K562 (cell line): ENCODE measurements around the gene BCORL1. TPM values are rescaled to one million over a fixed set of nuclear protein-coding genes. Genes with fewer than 3 reads are reported as not detected.

Source experiments
- ATAC-seq: fragments of 200-7000 bp; cut with Tn5 transposase; 3 replicates; pipeline ENCODE4 v1.9.1; 2020; ENCODE audit warnings: moderate library complexity
- BruUV-seq: library from RNA; stranded (reverse); fragments of 400-500 nt; replicated peaks from 2 replicates; lab custom pipeline; 2021; lab: Mats Ljungman, UMichigan
- CTCF ChIA-PET: fragments of 300-600 bp; formaldehyde crosslinking; extraction: SDS; loops from one replicate; lab custom pipeline; 2021; ENCODE audit warnings: low intra/inter-chr PET ratio; lab: Yijun Ruan, JAX
- POLR2A ChIA-PET: fragments of 300-600, 350-650 bp; sonication (Branson Sonifier 250); formaldehyde crosslinking; extraction: SDS; loops from one replicate; lab custom pipeline; 2021; ENCODE audit warnings: antibody characterized with exemption, inconsistent platforms; lab: Yijun Ruan, JAX
- DNase-seq, 4 experiments: peaks; one replicate each; pipeline versions ENCODE4 v3.0.0 to v3.0.0-alpha.2; 2011 to 2018; ENCODE audit warnings: low spot score in 3 of 4, mixed read lengths in 3 of 4; ENCODE audit errors: extremely low read depth in 1 of 4
- FAIRE-seq: peaks from 2 replicates; lab custom pipeline; 2011; peaks lifted over from hg19 to GRCh38; lab: Jason Lieb, UNC
- H2AFZ ChIP-seq: 2 replicates; pipeline ENCODE4 v1.6.0; 2011; ENCODE audit warnings: low read depth, low read length, control low read depth, inconsistent platforms
- H3K27ac ChIP-seq: fragments of 200-600 bp; 3 replicates; pipeline ENCODE4 v1.8.0; 2011; ENCODE audit warnings: low read depth, mild to moderate bottlenecking, control low read depth, inconsistent platforms, low read length, moderate library complexity, mixed read lengths; ENCODE audit errors: extremely low read depth
- H3K27me3 ChIP-seq, 2 experiments: fragments of 300-600 bp in 1 of 2; 2 replicates in 1 of 2; 3 replicates in 1 of 2; pipeline versions ENCODE4 v1.6.0 to v1.8.0; 2011; ENCODE audit warnings: inconsistent platforms in 2 of 2, low read length in 2 of 2, mild to moderate bottlenecking in 1 of 2, mixed read lengths in 1 of 2, moderate library complexity in 1 of 2; ENCODE audit not compliant: control insufficient read depth in 2 of 2, insufficient read depth in 2 of 2
- H3K36me3 ChIP-seq: fragments of 300-600 bp; 3 replicates; pipeline ENCODE4 v1.8.0; 2011; ENCODE audit warnings: mild to moderate bottlenecking, low read length, inconsistent platforms; ENCODE audit not compliant: control insufficient read depth, insufficient read depth
- H3K4me1 ChIP-seq, 2 experiments: fragments of 200-600 bp in 1 of 2; replicated peaks in 1 of 2; 2 replicates in 1 of 2; 3 replicates in 1 of 2; pipeline versions ENCODE4 v1.5.1 to v1.8.0; 2011; ENCODE audit warnings: inconsistent platforms in 2 of 2, low read length in 2 of 2, mild to moderate bottlenecking in 1 of 2, mixed read lengths in 1 of 2, moderate library complexity in 1 of 2; ENCODE audit not compliant: control insufficient read depth in 2 of 2, insufficient read depth in 2 of 2
- H3K4me2 ChIP-seq: 2 replicates; pipeline ENCODE4 v1.6.1; 2011; ENCODE audit warnings: low read length, control low read depth, inconsistent platforms, mixed read lengths; ENCODE audit not compliant: insufficient read depth
- H3K4me3 ChIP-seq: fragments of 200-600 bp; sonication (generic), shearing (Covaris generic); 2 replicates; pipeline ENCODE4 v1.5.1; 2016; ENCODE audit warnings: control low read depth, inconsistent platforms
- H3K79me2 ChIP-seq: fragments of 200-600 bp; 3 replicates; pipeline ENCODE4 v1.8.0; 2011; ENCODE audit warnings: low read length, inconsistent platforms; ENCODE audit not compliant: control insufficient read depth, insufficient read depth
- H3K9ac ChIP-seq, 2 experiments: 2 replicates each; pipeline versions ENCODE4 v1.6.0 to v1.6.1; 2011; ENCODE audit warnings: low read depth in 2 of 2, low read length in 2 of 2, control low read depth in 1 of 2, inconsistent platforms in 1 of 2, mild to moderate bottlenecking in 1 of 2, mixed read lengths in 1 of 2; ENCODE audit not compliant: insufficient read depth in 1 of 2
- H3K9me1 ChIP-seq: one replicate; pipeline ENCODE4 v1.6.0; 2011; ENCODE audit warnings: inconsistent platforms, mild to moderate bottlenecking, low read length, moderate library complexity; ENCODE audit not compliant: control insufficient read depth, insufficient read depth
- H3K9me3 ChIP-seq: replicated peaks from 2 replicates; pipeline ENCODE4 v1.5.1; 2011; ENCODE audit warnings: low read depth, low read length, inconsistent platforms; ENCODE audit not compliant: control insufficient read depth, insufficient read depth
- H4K20me1 ChIP-seq: replicated peaks from 2 replicates; pipeline ENCODE4 v1.6.1; 2011; ENCODE audit warnings: low read length, inconsistent platforms, mixed read lengths; ENCODE audit not compliant: control insufficient read depth, insufficient read depth
- CBX3 ChIP-seq, 2 experiments: IDR thresholded peaks; 1 replicate in 1 of 2; 2 replicates in 1 of 2; pipeline ENCODE4 v1.6.1; 2012; ENCODE audit warnings: inconsistent platforms in 2 of 2, low read length in 2 of 2, borderline replicate concordance in 1 of 2, control low read depth in 1 of 2
- COPS2 ChIP-seq: fragments of 450-650 bp; conservative IDR thresholded peaks from 2 replicates; pipeline ENCODE4 v1.6.1; 2016; ENCODE audit warnings: mild to moderate bottlenecking, moderate library complexity
- EWSR1 ChIP-seq: fragments of 450-650 bp; IDR thresholded peaks from 2 replicates; pipeline ENCODE4 v1.6.1; 2018; ENCODE audit warnings: borderline replicate concordance, mild to moderate bottlenecking, low read depth, moderate library complexity; ENCODE audit not compliant: partially characterized antibody
- MAFG ChIP-seq: fragments of 450-650 bp; conservative IDR thresholded peaks from 2 replicates; pipeline ENCODE4 v1.6.1; 2016; ENCODE audit warnings: missing genetic modification characterization, missing compliant biosample characterization
- MBD2 ChIP-seq: sonication (generic); IDR thresholded peaks from 2 replicates; pipeline ENCODE4 v1.6.1; 2016; ENCODE audit warnings: low read depth, borderline replicate concordance
- NFE2 ChIP-seq: IDR thresholded peaks from 2 replicates; pipeline ENCODE4 v1.6.1; 2014; ENCODE audit warnings: antibody characterized with exemption, low read depth
- NFXL1 ChIP-seq: fragments of 450-650 bp; formaldehyde crosslinking; IDR thresholded peaks from 2 replicates; pipeline ENCODE4 v1.4.0; 2021; ENCODE audit warnings: mild to moderate bottlenecking
- PTRF ChIP-seq: fragments of 450-650 bp; IDR thresholded peaks from 2 replicates; pipeline ENCODE4 v1.6.1; 2016; ENCODE audit warnings: mild to moderate bottlenecking, missing genetic modification characterization, missing compliant biosample characterization
- RUNX1 ChIP-seq: sonication (generic); IDR thresholded peaks from 2 replicates; pipeline ENCODE4 v1.6.1; 2016; ENCODE audit warnings: antibody characterized with exemption, low read depth
- SRSF7 ChIP-seq: fragments of 200-400 bp; formaldehyde crosslinking; optimal IDR thresholded peaks from 2 replicates; pipeline ENCODE3; 2017; ENCODE audit warnings: mild to moderate bottlenecking, low read depth, low read length
- TFAM ChIP-seq: fragments of 250-450 bp; sonication (Bioruptor Pico); conservative IDR thresholded peaks from 2 replicates; pipeline ENCODE4 v1.5.0; 2021; ENCODE audit warnings: mild to moderate bottlenecking, moderate library complexity
- XRCC3 ChIP-seq: fragments of 450-650 bp; IDR thresholded peaks from 2 replicates; pipeline ENCODE4 v1.6.1; 2017; ENCODE audit warnings: mild to moderate bottlenecking, moderate library complexity
- ZBTB7A ChIP-seq: IDR thresholded peaks from 2 replicates; pipeline ENCODE4 v1.6.1; 2011; ENCODE audit warnings: low read depth, mild to moderate bottlenecking, low read length, moderate library complexity, borderline replicate concordance; ENCODE audit not compliant: control insufficient read depth
- ZNF12 ChIP-seq: sonication (generic); formaldehyde crosslinking; IDR thresholded peaks from 2 replicates; pipeline ENCODE4 v1.4.0; 2020; ENCODE audit warnings: mild to moderate bottlenecking, missing genetic modification reagents
- ZNF586 ChIP-seq: fragments of 450-650 bp; formaldehyde crosslinking; conservative IDR thresholded peaks from 2 replicates; pipeline ENCODE4 v1.4.0; 2020; ENCODE audit warnings: mild to moderate bottlenecking, moderate library complexity
- ZNF609 ChIP-seq: sonication (generic); formaldehyde crosslinking; IDR thresholded peaks from 2 replicates; pipeline ENCODE4 v1.8.1; 2023; ENCODE audit warnings: missing genetic modification reagents, mild to moderate bottlenecking, borderline replicate concordance
- ZZZ3 ChIP-seq: fragments of 450-650 bp; IDR thresholded peaks from 2 replicates; pipeline ENCODE4 v1.6.1; 2016; ENCODE audit warnings: antibody characterized with exemption, mild to moderate bottlenecking, moderate library complexity
- WGBS: fragments of 100-300 bp; shearing (Covaris generic); methylation state at CpG from one replicate; pipeline ENCODE4 v1.1.6; 2016; ENCODE audit warnings: low coverage, mixed read lengths; ENCODE audit not compliant: insufficient coverage; ENCODE audit errors: missing lambda C conversion rate; 5-methylcytosine and 5-hydroxymethylcytosine counted together
- in situ Hi-C: fragments of 300-500 bp; cut with MboI; formaldehyde crosslinking; loops from 4 replicates; pipeline ENCODE4 v1.15.0; 2018; ENCODE audit warnings: inconsistent platforms, mixed read lengths
- intact Hi-C: fragments of 100-400 bp; cut with micrococcal nuclease; formaldehyde crosslinking; loops from 2 replicates; pipeline ENCODE4 v1.14.2; 2022
- polyA plus RNA-seq, 8 experiments: library from polyadenylated mRNA; depleted of rRNA in 4 of 8; stranded (reverse) in 5 of 8; unstranded in 3 of 8; fragments of >200 nt; fragmentation: Nextera tagmentation in 2 of 8; fragmentation: Illumina TruSeq in 1 of 8; extraction: Ambion mirVana in 2 of 8; extraction: Trizol in 1 of 8; gene quantifications; 2 replicates each; pipeline versions ENCODE4 v1.2.1 to v1.2.3, GENCODE V29; 2011 to 2014; ENCODE audit warnings: inconsistent platforms in 1 of 8, missing spikeins in 1 of 8
- total RNA-seq, 7 experiments: library from RNA; depleted of rRNA in 6 of 7; stranded (reverse); fragments of >200 nt in 6 of 7; fragmentation: Illumina TruSeq in 2 of 7; extraction: Trizol in 2 of 7; gene quantifications; 2 replicates each; pipeline versions ENCODE4 v1.2.1 to v1.2.3, GENCODE V29; 2011 to 2021; ENCODE audit warnings: low replicate concordance in 1 of 7

The BCORL1 gene
- total and polyA plus RNA-seq, 9 of the 15 experiments (the other 6 are each of a cell fraction or from before 2014, with no cell fraction given), result 0.48 to 29.6 (median 2.1) TPM

- ATAC-seq (peak; percentile 78), DNase-seq (peak in 2 of 4 experiments; percentile 21 to 30), FAIRE-seq (peak; percentile 40)
- intact Hi-C loops, result no loop called here
- BruUV-seq, result no TSS peak
- H3K27me3 ChIP-seq, result no peaks in the 10 kb centered on the region
- peaks cover 4 to 8% of the 10 kb centered on the region in 2 experiments; a peak in 4 of 5 replicates for H3K4me1 ChIP-seq
- peak overlapping the region; percentile 17 to 48; a peak in 3 of 4 replicates for H3K9ac ChIP-seq
- peak overlapping the region; percentile 53 for H3K27ac ChIP-seq
- CTCF ChIA-PET, result no interaction called here
- no peak overlapping the region for H3K4me3 ChIP-seq
- in situ Hi-C loops, result no loop called here
- H3K9me1 ChIP-seq, result no peaks in the 10 kb centered on the region
- POLR2A ChIA-PET, result interaction anchor here (0.8 to 1.5 kb wide), 3 partner anchors 10 to 70 kb away, joined by 3 to 5 read pairs (median 4); no protein-coding TSS in a partner anchor
- H3K9me3 ChIP-seq, result no peaks in the 10 kb centered on the region
- H2AFZ ChIP-seq, result 0 out of 2 replicates have a peak overlapping the region, but pooled peaks have one; percentile 37
- peaks cover 31% of the 10 kb centered on the region for H3K79me2 ChIP-seq
- H3K4me2 ChIP-seq, result 0 out of 2 replicates have a peak overlapping the region, but pooled peaks have one; percentile 21
- no peaks in the 10 kb centered on the region for H4K20me1 ChIP-seq
- peaks cover 31% of the 10 kb centered on the region; the same call in 2 of the 3 replicates for H3K36me3 ChIP-seq
- 24% methylated on average over 6 of the region's 6 CpGs for WGBS
- no peak for TF ChIP-seq MBD2
- TF ChIP-seq TFAM (CRISPR knock-in tag), result no peak
- TF ChIP-seq NFXL1, result no peak
- no peak for TF ChIP-seq COPS2
- no peak for TF ChIP-seq EWSR1
- no peak for TF ChIP-seq CBX3 (IDR thresholded peaks at IDR 0.05; ENCODE audit: borderline replicate concordance in 1 of 2, low read length in 2 of 2)
- no peak for TF ChIP-seq ZNF609 (CRISPR knock-in tag)
- peak; percentile 75 for TF ChIP-seq MAFG (tag)
- no peak for TF ChIP-seq SRSF7
- TF ChIP-seq XRCC3, result no peak
- TF ChIP-seq NFE2, result peak; percentile 75
- no peak for TF ChIP-seq PTRF (tag)
- no peak for TF ChIP-seq ZZZ3
- no peak for TF ChIP-seq RUNX1
- TF ChIP-seq ZNF12 (CRISPR knock-in tag), result no peak
- no peak for TF ChIP-seq ZNF586 (CRISPR knock-in tag)
- no peak for TF ChIP-seq ZBTB7A
These were observed 19.5 kb downstream of the BCORL1 start for GRCh38 chrX:130001893-130002292.
